NCI-H1694 treated with DMSO at 0.1 percent for 48 hours (cell line): Measurements from ENCODE around the gene GAP43.
"Not testable (repeated sequence)": the region's sequence is repeated elsewhere in the genome, so short reads cannot be mapped to it uniquely, and the experiment has no call there.

ENCODE experiments used
- DNase-seq: peaks from one replicate; lab custom pipeline; 2025; lab: John Stamatoyannopoulos, UW

Gene GAP43

DNA sequence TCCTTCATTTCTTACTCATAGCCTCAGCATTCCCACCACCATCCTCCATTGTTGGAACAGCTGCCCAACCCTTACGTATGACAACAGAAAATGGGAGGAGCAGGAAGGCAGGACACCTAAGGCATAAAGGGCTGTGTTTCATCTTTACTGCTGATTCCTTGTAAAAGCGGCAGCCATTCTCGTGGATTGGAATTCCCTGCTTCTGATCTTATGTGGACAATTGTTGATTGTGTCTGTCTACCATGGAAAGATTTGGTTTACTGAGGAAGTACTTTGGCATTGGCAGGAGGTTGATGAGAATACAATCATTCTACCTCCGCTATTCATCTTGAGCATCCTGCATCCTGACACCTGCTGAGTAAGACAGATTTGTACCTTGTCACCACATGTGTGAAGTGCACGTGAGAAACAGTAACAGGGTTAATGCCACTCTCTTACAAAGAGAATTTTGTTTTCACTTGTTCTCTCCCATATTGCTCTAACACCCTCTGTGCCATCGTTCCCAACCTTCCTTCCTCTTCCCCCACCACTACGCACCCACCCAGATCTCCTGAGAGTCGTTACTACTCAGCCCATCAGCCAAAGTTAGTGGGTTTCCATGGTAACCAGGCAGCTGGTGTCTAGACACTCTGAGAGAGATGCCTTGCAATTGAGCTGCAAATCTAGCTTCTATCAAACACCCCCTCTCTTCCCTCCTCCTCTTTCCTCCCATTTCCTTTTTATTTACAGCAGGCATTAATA, 75.7 kb downstream of the GAP43 start:
- DNase-seq = peak; percentile 34

DNA sequence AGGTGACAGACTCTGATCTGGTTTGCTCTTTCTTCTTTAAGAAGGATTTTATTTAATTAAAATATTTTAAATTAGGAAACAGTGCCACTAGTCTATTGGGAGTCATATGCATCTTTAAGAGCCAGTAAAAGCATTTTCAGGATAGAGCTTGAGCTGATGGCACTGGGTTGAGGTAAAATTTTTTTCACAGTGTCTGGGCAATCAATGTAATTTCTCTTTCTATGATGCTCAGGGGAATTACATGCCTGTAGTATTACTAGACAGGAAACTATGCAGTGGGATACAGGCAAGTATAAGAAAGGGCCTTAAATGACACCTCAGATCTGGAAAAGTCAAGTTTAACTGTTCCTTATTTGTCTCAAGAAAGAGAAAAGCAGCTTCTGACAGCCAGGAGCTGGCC, 76.4 kb downstream of the GAP43 start:
- DNase-seq = no peak

DNA sequence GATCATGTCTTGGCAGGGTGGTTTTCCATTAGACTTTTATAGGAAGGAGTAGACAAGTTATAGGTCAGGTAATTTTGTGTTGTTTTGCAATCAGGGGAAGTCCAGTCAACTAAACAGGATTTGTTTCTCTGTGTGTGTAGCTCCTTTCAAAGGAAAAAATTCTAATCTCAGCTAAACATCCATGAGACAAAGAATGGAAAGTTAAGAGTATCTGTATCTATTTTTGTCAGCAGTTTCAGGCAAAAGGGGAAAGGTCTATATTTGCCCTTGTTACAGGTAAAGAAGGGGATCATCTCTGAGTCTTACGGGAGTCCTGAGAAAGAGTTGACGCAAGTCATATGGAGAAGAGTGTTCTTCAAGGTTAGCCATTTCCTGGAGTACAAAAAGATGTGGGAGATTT, 79.3 kb downstream of the GAP43 start:
- DNase-seq = no peak

DNA sequence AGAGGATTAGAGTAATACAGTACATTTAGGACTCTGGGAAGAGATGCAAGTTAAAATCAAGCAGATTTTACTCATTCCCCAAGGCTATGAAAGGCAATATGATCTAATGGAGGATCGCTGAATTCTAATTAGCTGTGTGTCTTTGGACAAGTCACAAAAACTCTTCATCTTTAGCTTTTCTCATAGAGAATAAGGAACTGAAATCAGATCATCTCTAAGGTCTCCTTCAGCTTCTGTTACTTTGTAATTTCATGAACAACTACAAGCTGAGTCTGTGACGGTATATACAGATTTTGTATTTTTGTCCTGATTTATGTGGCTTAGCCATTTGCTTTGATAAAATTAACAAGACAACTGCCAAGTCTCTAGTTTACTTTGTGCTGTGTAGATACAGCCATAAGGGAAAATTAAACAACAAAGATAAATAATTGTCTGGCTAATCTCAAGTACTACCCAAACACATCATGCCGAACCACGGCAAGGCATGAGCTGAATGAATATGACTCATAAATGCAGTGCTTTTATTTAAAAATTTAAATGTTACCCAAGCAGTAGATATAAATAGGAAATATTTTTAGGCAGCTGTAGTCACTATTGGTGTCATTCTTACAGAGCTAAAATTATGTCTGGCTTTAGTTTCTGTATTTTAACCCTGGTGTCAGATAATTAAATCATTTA, 81.5 kb downstream of the GAP43 start:
- DNase-seq = no peak

DNA sequence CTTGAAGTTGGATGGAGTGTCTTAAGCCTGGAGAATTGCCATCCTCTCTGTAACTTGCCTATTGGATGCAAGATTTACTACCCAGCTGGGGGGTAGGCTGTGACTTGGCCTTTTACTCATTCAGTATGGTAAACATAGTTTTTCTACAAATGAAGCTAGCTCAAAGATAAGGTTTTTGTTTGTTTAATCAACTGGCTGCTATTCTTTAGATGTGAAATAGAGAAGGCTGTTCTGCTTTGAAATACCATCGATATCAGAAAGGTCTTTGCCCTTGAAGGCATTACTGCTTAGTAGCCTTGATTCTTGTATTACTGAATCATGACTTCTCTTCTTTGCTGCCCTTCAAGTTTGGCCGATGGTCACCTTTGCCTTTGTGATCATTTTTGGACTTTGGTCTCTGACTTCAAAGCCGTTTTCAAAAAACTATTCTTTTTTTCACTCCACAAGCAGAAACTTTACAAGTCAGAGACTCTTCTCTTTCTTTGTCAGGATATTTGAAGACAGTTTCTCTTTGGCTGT, 83.1 kb downstream of the GAP43 start:
- DNase-seq = no peak

DNA sequence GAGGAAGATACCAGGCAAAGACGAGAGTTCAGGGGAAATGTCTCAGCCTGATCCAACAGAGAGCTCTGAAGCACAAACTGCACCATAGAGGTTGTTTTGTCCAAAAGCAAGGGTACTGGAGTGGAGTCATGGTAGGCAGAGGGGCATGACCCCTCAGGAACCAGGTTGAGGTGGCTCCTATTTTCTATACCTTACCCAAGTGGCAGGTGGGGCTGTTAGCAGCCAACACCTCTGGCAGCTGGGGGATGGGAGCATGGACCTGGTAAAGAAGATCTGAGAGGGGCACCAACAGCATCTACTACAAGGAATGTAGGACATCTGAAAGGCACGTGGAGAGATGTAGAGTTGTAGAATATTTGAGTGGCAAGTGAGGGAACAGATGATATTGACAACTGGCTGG, 85.2 kb downstream of the GAP43 start:
- no peak for DNase-seq

DNA sequence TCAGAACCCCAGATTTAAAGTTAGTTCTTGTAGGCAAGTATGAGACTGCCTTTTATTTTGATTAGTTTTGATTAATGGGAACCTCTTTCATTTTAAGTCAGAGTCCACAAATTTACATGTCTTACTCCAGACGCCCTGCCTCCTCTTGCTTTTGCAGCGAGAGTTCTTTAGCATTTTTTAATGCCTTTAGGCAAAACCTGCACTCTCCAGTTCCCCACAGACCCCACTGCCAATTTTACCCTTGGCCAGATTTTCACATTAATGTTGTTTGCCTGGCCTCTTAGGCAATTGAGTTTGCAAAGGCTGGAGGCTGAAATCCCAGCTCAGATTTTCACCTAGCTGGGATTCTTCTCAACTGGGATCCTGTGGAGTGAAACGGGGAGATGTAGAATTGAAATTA, 85.8 kb downstream of the GAP43 start:
- no peak for DNase-seq

DNA sequence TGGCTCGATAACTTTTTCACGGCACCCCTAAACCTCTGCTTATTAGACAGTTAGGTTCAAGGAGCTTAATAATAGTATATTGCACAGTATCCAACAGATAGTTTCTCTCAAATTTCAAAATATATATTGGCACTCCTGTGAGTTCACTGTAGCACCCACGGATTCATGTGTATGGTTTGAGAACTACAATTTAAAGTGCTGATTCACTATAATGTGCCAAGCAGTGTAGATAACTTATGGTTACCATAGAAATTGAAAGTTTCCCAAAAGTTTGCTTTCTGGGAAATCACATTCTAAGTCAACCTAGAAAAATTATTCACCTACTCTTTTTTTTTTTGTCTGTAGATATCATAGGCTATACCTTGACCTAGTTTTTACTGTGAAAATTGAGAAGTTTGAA, 86.6 kb downstream of the GAP43 start:
- DNase-seq = no peak

DNA sequence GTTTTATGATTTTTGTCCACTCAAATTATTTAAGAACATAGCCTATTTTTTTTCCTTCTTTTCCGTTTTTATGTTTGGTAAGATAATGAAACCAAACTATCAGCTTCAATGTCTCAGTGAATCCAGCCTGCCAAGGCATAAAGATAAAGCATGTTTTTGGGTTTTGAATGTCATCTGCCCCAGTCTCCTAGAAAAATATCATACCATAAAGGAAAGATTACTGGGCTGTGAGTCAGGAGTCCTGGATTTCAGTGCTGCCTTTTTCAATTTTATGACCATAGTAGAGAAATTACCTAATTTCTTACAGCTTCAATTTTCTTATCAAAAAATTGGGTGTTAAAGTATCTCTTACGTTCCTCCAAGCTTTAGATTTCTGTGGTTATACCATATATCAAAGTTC, 87.5 kb downstream of the GAP43 start:
- DNase-seq = no peak

DNA sequence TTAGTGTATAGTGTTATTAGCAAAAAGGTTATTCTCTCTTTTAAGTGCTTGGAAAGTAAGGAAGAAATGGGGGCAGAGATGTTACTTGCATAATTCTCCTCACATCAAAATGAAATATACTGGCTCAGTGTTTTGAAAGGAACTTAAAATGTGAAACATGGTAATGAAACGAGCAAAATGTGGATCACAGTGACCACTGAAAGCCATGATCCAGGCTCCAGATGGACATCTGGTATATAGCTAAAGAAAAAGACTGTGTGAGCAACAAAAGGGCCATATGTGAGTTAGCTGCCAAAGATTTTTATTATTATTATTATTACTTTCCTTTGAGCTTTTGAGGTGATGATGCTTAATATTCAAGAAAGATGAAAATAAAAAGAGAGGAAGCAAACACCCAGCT, 89.6 kb downstream of the GAP43 start:
- DNase-seq = no peak

DNA sequence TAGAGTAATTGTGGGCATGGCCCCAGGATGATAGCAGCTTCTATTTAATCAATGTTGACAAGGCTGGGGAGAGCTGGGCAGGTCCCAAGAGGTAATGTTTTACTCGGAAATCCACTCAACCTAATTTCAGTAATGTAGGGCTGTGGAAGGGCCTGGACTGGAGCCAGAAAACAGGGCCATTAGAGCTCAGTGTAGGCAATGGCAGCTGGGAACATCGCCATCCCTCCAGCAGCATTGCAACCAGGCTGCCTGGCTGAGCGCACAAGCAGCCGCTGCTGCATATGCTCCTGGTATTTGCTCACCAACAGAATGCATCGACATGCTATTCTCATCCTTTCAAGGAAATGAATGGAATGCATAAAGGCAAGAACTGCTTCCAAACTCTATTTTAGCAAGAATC, 90.0 kb downstream of the GAP43 start:
- peak; percentile 91 for DNase-seq

DNA sequence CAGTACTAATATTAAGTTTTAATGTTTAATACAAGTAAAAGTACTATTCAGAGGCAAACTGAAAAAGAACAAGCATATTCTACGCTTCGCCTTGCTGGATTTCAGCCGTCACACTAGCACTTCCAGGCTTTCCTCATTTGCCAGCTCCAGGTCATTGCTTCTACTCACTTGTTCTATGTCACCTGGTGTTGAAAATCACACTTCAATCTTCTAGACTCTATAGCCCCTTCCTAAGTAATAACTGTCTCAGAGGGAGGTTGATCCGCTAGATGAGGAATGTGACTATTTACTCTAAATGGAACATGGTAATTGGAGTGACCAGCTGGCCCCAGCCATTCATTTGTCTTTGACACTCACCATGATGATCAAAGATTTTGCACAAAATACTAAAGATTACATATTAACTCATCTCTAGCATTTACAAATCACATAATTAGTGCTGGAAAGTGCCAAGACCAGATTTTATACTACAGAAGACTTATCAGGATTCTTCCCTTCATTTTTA, 92.0 kb downstream of the GAP43 start:
- DNase-seq = no peak

DNA sequence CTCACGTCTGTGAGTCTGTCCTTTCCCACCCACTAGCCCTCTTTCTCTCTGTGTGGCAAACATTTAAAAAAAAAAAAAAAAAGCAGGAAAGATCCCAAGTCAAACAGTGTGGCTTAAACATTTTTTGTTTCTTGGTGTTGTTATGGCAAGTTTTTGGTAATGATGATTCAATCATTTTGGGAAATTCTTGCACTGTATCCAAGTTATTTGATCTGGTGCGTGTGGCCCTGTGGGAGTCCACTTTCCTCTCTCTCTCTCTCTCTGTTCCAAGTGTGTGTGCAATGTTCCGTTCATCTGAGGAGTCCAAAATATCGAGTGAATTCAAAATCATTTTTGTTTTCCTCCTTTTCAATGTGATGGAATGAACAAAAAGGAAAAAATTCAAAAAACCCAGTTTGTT, 97.7 kb downstream of the GAP43 start:
- DNase-seq = no peak

DNA sequence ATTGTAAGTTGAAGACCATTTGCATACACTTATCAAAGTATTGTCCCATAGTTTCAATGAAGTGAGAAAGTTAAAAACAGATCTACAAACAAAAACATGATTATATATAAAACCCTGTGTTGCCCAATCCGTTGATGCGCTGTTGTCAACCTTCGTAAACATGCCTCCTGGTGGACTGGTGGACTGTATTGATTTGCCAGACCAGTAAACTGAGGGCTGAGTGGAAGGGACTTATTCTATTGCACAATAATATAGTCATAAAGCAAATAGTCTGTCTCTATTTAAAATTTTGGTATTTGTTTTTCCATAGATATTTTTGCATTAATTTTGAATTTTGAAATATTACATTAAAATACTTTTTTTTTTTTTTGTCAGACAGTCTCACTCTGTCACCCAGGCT, 102.5 kb downstream of the GAP43 start:
- DNase-seq = no peak

DNA sequence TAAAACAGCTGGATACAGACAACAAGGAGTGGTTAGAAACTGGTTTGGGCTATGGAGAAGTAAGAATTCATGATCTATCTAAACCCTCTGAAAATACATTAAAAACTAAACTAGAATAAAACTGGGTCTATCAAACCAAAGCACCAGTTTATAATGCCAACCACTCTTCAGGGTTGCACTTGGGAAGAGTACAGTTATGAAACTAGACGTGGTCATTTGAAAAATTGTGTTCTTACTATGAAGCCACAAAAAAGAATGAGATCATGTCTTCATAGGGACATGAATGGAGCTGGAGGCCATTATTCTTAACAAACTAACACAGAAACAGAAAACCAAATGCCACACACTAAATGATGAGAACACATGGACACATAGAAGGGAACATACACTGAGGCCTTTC, 103.8 kb downstream of the GAP43 start:
- no peak for DNase-seq

DNA sequence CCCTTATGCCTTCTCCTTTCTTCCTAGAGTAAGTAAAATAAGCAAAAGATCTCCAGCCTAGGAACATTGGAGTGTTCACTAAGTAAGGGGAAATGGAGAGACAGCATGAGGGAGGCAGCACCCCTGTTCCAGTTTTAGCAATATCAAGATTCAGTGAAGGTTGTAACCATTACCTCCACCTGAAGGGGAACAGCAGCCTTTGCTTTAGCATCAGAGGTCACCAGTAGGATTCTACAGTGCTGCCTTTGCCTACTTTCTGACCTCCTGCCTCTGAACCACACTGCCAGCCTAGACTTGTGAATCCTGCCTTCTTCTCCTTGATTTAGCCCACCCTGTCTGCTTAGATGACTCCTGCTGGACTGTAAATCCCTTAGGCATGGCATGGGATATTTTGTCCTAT, 104.7 kb downstream of the GAP43 start:
- no peak for DNase-seq

DNA sequence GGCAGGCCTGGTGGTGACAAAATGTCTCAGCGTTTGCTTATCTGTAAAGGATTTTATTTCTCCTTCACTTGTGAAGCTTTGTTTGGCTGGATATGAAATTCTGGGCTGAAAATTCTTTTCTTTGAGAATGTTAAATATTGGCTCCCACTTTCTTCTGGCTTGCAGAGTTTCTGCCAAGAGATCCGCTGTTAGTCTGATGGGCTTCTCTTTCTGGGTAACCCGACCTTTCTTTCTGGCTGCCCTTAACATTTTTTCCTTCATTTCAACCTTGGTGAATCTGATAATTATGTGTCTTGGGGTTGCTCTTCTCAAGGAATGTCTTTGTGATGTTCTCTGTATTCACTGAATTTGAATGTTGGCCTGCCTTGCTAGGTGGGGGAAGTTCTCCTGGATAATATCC, 113.0 kb downstream of the GAP43 start:
- not testable (repeated sequence) for DNase-seq

DNA sequence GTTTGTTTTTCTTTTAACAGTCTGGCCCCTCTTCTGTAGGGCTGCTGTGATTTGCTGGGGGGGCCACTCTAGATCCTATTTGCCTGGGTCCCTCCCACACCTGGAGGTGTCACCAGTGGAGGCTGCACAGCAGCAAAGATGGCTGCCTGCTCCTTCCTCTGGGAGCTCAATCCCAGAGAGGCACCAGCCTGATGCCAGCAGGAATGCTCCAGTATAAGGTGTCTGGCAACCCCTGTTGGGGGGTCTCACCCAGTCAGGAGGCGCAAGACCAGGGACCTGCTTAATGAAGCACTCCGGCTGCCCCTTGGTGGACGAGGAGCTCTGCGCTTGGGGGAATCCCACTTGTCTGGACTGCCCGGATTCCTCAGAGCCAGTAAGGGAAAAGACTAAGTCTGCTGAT, 118.3 kb downstream of the GAP43 start:
- no peak for DNase-seq

DNA sequence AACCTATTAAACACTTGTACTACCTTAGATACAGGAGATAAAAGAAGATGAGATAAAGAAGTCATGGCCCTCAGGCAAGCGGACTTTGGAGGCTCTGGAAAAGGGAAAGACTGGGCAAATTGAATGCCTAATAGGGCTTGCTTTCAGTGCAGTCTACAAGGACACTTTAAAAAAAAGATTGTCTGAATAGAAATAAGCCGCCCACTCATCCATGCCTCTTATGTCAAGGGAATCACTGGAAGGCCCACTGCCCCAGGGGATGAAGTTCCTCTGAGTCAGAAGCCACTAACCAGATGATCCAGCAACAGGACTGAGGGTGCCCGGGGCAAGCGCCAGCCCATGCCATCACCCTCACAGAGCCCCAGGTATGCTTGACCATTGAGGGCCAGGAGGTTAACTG, 121.2 kb downstream of the GAP43 start:
- DNase-seq = not testable (repeated sequence)

DNA sequence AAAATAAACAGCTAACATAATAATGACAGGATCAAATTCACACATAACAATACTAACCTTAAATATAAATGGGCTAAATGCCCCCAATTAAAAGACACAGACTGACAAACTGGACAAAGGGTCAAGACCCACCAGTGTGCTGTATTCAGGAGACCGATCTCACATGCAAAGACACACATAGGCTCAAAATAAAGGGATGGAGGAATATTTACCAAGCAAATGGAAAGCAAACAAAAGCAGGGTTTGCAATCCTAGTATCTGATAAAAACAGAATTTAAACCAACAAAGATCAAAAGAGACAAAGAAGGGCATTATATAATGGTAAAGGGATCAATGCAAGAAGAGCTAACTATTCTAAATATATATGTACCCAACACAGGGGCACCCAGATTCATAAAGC, 129.7 kb downstream of the GAP43 start:
- DNase-seq = not testable (repeated sequence)

DNA sequence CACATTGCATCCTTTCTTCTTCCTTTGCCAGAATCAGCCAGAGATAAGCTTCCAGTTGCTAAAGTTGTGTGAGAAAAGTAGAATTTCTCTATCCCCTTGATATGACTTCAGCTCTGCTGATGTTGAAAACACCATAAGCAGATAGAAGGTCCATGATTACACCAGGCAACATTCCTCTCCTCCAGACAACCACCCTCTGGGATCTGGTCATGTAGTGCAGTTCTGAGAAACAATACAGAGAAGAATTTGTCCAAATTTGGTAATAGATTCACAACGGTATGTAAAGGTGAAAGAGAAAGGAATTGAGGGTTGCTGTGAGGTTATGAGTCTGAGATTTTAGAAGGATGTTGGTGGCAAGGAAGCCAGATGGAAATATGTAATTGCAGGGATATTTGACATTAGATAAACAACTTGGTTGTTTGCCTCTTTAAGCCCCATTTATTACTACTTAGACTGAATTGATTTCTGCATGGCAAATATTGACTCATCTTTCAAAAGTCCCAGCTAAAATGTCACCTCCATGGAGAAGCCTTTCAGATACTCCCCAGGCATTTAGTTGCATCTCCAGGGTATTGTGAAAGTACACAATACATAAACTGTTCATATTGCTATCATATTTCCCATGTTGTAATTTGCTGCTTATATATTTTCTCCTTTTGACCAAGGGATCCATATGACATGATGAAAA, 134.9 kb downstream of the GAP43 start:
- DNase-seq = no peak

DNA sequence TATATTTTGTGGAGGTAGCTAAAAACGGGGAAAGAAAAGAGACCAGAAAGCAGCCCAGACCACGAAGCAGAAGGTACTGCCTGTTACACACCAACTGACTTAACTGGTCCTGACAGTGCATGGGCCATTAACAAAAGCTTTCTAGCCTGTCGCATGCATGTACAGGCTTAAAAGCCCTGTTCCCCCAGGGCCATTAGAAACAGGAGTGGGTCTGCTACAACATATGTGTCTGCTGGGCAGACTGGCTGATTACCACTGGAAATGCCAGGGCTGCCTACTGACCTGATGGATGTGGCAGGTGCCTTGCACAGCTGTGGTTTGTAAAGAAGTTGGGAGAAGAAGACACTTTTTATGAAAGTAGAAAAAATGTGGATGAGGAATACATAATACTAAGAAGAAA, 137.4 kb downstream of the GAP43 start:
- DNase-seq = no peak

DNA sequence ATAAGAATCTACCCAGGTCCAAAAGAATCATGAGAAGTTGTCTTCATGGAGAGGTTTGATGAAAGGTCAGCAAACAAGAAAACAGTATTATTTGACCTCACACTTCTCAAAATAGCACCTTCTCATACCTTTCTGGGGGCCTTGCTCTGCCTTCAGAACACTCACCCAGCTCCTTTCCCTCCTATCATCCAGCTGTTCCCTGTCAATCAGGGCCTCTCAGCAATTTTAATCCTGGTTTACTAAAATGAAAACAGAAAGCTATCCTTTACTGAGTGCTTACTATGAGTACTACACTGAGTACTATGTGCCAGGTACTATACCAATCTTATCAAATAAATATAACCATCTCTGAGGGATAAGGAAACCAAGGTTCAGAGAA, 138.6 kb downstream of the GAP43 start:
- no peak for DNase-seq
